HG03097 (cell line): ENCODE results near the gene PAX6.

Source experiments
- ATAC-seq: cut with Tn5 transposase; IDR thresholded peaks from one replicate; pipeline ENCODE4 v1.9.1; 2021; ENCODE audit not compliant: unreplicated experiment, low FRiP score

Gene PAX6

DNA sequence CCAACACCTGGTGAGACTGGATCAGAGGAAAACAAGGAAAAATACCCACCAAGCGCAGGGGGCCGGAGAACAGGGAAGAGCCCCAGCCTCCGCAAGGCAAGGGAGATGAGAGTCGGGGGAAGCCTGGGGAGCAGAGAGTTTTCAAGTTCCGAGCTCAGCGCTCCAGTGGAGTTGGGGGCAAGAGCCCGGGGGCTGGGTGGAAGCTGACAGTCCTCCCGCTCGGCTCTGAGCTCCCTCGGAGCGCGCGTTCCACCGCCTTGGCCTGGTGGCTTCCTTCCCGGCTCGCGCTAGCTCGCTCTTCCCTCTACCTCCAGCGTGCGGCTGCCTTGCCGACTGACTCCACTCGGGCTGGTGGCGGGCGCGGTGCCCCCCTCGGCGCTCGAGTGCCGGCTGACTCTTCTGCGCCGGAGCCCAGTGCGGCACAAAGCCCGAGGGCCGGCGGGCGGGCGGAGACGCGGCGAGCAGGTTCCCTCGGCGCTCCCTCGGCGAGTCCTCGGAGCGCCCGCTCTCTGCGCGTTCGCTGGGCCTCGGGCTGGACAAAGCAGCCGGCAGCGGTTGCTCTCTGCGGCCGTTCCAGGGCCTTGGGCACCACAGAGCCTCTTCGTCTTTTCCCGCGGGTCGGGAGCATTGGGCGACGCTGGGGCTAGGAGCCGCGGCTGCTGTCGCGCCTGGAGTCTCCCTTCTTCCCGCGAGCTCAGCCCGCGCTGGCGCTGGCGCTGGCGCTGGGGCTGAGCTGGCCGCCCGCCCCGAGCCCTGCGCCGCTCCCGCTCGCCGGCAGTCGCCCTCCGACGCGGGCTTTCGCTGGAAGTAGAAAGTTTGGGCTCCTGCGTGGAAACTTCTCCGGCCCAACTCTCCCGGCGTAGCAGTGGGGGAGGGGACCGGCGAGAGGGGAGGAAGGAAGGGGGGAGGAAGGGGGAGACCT lies 1.0 kb downstream of the PAX6 start:
- no peak for ATAC-seq

GRCh38 chr11:31809541-31809856 lies 1.6 kb downstream of the PAX6 start:
- ATAC-seq = no peak

GRCh38 chr11:31808721-31809540 lies 2.2 kb downstream of the PAX6 start:
- ATAC-seq = no peak

DNA sequence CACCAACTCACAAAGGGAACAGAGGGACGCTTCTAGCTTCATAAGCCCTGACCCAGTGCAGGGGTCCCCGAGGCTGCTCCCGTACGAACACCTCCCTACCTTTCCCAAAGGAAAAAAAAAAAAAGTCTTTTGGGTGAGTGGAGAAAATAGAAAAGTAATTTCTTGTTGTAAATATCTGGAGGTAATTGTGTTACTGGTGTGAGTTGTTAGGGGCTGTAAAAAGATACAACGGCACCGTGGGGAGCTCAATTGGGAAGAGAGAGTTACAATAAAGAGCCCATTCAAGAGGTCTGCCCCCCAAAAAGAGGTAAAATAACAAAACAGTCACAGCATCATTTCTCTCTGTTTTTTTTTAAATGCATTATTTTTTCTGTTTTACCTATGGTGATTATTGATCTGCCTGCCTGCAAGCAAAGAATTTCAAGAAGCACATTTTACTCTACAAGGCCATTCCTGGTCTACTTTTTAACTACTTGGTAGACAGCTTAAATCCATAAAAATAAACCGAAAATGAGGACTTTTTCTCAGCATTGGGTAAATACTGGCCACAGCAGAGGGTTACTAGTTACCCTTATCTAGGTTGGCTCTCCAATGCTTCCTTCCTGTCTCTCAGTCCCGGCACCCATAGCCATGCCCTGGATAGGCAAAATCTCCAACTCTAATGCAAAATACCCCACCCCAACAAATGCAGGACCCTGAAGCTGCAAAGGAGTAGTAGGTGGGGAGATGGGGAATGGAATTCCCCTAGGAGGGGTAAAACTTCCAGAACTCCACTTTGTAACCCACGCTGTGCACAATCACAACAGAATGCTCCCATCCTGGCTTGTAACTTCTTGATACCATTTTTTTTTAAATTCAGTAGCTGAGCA lies 3.1 kb downstream of the PAX6 start:
- ATAC-seq = no peak

- ATAC-seq = no peak
Measured at GRCh38 chr11:31806928-31807798, 4.0 kb downstream of the PAX6 start.

- no peak for ATAC-seq
Measured at GRCh38 chr11:31806186-31806927, 4.8 kb downstream of the PAX6 start.

DNA sequence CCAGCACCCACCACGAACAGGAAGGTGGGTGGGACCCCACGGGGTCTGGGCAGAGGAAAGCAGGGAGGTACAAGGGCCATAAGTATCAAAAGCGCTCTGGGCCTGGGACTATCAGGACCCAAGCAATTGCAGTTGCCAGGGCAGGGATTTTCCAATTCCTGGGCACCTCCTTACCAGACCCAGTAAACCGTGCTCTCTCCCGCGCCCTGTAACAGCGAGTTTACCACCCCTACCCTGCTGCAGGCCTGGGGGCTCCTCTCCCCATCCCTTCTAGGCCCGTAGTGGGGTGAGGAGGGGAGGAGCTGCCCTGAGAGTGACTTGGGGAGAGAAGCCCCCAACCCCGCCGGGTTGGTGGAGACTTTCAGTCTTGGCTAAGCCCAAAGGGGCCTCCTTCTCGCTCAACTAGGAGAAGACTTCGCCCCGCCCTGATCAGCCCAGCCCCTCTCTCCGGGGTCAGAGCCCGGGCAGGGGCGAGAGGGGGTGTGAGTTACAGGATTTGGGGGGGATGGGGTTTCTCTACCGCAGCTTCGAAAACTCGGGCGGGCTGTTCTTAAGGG lies 5.4 kb downstream of the PAX6 start:
- no peak for ATAC-seq

GRCh38 chr11:31805037-31805628 lies 6.0 kb downstream of the PAX6 start:
- ATAC-seq = no peak

GRCh38 chr11:31804312-31805036 lies 6.6 kb downstream of the PAX6 start:
- no peak for ATAC-seq

GRCh38 chr11:31803813-31804311 lies 7.3 kb downstream of the PAX6 start:
- no peak for ATAC-seq

- no peak for ATAC-seq
Measured at GRCh38 chr11:31802990-31803812, 7.9 kb downstream of the PAX6 start.

GRCh38 chr11:31802609-31802989 lies 8.5 kb downstream of the PAX6 start:
- no peak for ATAC-seq

GRCh38 chr11:31802000-31802551 lies 9.0 kb downstream of the PAX6 start:
- ATAC-seq = no peak

DNA sequence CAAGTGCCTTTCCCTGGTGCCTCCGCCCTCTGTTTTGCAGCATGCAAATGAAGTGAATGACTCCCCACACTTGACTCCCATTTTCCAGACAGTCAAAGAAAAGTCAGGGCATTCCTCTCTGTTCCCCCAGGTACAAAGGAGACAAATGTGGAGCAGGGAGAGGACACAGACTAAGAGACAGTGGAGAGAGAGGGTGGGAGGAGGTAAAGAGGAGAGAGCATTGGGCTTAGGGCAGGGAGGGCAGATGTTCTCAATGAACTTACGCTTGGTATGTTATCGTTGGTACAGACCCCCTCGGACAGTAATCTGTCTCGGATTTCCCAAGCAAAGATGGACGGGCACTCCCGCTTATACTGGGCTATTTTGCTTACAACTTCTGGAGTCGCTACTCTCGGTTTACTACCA lies 9.8 kb downstream of the PAX6 start:
- ATAC-seq = no peak

DNA sequence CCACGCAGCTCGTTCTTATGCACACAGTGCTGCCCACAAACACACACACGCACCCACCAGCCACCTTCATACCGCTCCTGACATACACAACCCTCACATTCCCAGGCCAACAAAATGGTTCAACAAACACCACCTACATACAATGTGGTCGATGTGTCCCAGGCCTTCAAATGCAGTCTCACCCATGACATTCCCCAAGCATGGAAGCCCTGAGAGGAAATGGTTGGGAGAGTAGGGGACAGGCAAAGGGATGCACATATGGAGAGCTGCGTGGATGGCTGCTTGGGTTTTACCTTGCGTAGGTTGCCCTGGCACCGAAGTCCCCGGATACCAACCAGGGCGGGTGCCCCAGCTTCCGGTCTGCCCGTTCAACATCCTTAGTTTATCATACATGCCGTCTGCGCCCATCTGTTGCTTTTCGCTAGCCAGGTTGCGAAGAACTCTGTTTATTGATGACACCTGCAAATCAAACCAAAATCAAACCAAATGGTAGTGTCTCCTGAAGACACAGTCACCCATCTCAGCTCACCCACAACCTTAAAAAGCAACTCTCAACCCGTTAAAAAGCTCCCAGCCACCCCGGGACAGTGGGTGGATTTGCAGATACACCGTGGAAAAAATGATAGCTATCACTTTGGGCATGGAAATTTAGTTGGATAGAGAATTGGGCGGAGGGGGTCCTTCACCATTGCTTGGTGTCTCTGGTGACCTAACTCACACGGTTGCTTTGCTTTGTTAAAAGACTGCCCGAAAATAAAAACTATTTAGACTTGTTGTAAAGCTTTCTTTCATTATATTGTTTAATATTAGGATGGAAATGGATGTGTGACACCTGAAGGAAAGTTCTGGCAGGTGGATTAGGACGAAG lies 10.5 kb downstream of the PAX6 start:
- no peak for ATAC-seq
